ENCODE measurements around the gene KRTAP5-7. TPM values are rescaled to one million over a fixed set of nuclear protein-coding genes. Genes with fewer than 3 reads are reported as not detected.

KRTAP5-7 gene
- total RNA-seq, 2 donors from 2014 or later = not detected

DNA sequence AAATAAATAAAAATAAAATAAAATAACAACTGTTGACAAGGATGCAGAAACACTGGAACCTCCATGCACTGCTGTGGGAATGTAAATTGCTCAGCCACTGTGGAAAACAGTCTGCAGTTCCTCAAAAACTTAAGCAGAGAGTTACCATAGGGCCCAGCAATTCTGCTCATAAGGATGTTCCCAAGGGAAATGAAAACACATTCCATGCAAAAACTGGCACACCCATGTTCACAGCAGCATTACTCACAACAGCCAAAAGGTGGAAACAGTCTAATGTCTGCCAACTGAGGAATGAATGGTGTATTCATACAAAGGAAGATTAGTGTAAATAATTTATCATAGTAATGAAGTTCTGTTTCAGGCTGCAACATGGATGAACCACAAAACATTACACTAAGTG is 35.1 kb downstream of the KRTAP5-7 start:
- H3K27ac Mint-ChIP-seq = no peak overlapping the region
- Histone ChIP-seq H3K36me3 (ENCODE audit: control insufficient read depth, insufficient read depth, low read length) (no peaks in the 10 kb centered on the region), H3K27ac (ENCODE audit: low read depth, low read length) (no peak overlapping the region), H3K27me3 (ENCODE audit: control insufficient read depth, insufficient read depth, low read length, poor library complexity, severe bottlenecking) (no peaks in the 10 kb centered on the region), H3K9me3 (ENCODE audit: control insufficient read depth, low read length) (peaks cover 26% of the 10 kb centered on the region), H3K4me1 (ENCODE audit: control insufficient read depth, insufficient read depth, low read length) (no peaks in the 10 kb centered on the region), H3K4me3 (ENCODE audit: low read length) (no peak overlapping the region), H3K9ac (ENCODE audit: extremely low read depth, low read length, poor library complexity, severe bottlenecking) (no peak overlapping the region)
- H3K4me1 Mint-ChIP-seq = peaks cover 2% of the 10 kb centered on the region
- TF ChIP-seq, protein P1, sequence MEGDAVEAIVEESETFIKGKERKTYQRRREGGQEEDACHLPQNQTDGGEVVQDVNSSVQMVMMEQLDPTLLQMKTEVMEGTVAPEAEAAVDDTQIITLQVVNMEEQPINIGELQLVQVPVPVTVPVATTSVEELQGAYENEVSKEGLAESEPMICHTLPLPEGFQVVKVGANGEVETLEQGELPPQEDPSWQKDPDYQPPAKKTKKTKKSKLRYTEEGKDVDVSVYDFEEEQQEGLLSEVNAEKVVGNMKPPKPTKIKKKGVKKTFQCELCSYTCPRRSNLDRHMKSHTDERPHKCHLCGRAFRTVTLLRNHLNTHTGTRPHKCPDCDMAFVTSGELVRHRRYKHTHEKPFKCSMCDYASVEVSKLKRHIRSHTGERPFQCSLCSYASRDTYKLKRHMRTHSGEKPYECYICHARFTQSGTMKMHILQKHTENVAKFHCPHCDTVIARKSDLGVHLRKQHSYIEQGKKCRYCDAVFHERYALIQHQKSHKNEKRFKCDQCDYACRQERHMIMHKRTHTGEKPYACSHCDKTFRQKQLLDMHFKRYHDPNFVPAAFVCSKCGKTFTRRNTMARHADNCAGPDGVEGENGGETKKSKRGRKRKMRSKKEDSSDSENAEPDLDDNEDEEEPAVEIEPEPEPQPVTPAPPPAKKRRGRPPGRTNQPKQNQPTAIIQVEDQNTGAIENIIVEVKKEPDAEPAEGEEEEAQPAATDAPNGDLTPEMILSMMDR (conservative IDR thresholded peaks at IDR 0.05) = no peak
- no peak for DNase-seq
- H3K36me3 Mint-ChIP-seq (ENCODE audit: low read depth) = peaks cover 3% of the 10 kb centered on the region
- H3K4me3 Mint-ChIP-seq = no peak overlapping the region
- H3K27me3 Mint-ChIP-seq (ENCODE audit: insufficient read depth) = peaks cover 9% of the 10 kb centered on the region
- peaks cover 43% of the 10 kb centered on the region for H3K9me3 Mint-ChIP-seq

DNA sequence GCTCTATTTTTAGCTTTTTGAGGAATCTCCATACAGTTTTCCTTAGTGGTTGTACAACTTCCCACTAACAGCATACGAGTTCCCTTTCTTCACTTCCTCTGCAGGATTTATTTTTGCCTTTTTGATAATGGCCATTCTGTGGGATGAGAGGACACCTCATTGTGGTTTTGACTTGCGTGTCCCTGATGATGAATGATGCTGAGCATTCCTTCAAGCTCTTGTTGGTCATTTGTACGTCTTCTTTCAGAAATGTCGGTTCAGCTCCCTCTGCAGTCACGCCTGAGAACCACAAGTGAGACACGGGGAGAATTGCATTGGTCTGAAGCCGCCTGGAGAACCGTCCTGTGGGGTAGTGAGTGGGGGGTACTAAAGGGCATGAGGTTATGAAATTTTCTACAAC is 36.3 kb downstream of the KRTAP5-7 start:
- TF ChIP-seq, protein P1 (conservative IDR thresholded peaks at IDR 0.05) = peak; percentile 81
- H3K4me1 ChIP-seq (ENCODE audit: control insufficient read depth, insufficient read depth, low read length) = no peaks in the 10 kb centered on the region
- H3K4me3 ChIP-seq (ENCODE audit: low read length) = no peak overlapping the region
- no peak overlapping the region for H3K27ac ChIP-seq (ENCODE audit: low read depth, low read length)
- peaks cover 6% of the 10 kb centered on the region for H3K4me1 Mint-ChIP-seq
- peaks cover 18% of the 10 kb centered on the region for H3K9me3 ChIP-seq (ENCODE audit: control insufficient read depth, low read length)
- no peaks in the 10 kb centered on the region for H3K36me3 ChIP-seq (ENCODE audit: control insufficient read depth, insufficient read depth, low read length)
- no peaks in the 10 kb centered on the region for H3K36me3 Mint-ChIP-seq (ENCODE audit: low read depth)
- no peak overlapping the region for H3K27ac Mint-ChIP-seq
- H3K9me3 Mint-ChIP-seq = peaks cover 31% of the 10 kb centered on the region
- no peaks in the 10 kb centered on the region for H3K27me3 ChIP-seq (ENCODE audit: control insufficient read depth, insufficient read depth, low read length, poor library complexity, severe bottlenecking)
- WGBS, 2 experiments (ENCODE audit: insufficient coverage in 1 of 2, insufficient read length in 1 of 2) = 32 to 58% methylated on average over 7 to 8 of the region's 8 CpGs
- DNase-seq = peak; percentile 82
- H3K4me3 Mint-ChIP-seq = no peak overlapping the region
- H3K9ac ChIP-seq (ENCODE audit: extremely low read depth, low read length, poor library complexity, severe bottlenecking) = no peak overlapping the region
- peaks cover 9% of the 10 kb centered on the region for H3K27me3 Mint-ChIP-seq (ENCODE audit: insufficient read depth)

GRCh38 chr11:71564430-71564829 is 37.4 kb downstream of the KRTAP5-7 start:
- H3K9me3 Mint-ChIP-seq = peaks cover 22% of the 10 kb centered on the region
- H3K9me3 ChIP-seq (ENCODE audit: control insufficient read depth, low read length) = peaks cover 11% of the 10 kb centered on the region
- DNase-seq = no peak
- H3K4me3 ChIP-seq (ENCODE audit: low read length) = no peak overlapping the region
- 86 to 97% methylated on average over 1 to 3 of the region's 4 CpGs for WGBS, 2 experiments (ENCODE audit: insufficient coverage in 1 of 2, insufficient read length in 1 of 2)
- TF ChIP-seq, protein P1 (conservative IDR thresholded peaks at IDR 0.05) = no peak
- H3K36me3 ChIP-seq (ENCODE audit: control insufficient read depth, insufficient read depth, low read length) = no peaks in the 10 kb centered on the region
- H3K4me1 ChIP-seq (ENCODE audit: control insufficient read depth, insufficient read depth, low read length) = no peaks in the 10 kb centered on the region
- H3K27ac ChIP-seq (ENCODE audit: low read depth, low read length) = no peak overlapping the region
- no peak overlapping the region for H3K4me3 Mint-ChIP-seq
- no peaks in the 10 kb centered on the region for H3K27me3 ChIP-seq (ENCODE audit: control insufficient read depth, insufficient read depth, low read length, poor library complexity, severe bottlenecking)
- H3K4me1 Mint-ChIP-seq = peaks cover 9% of the 10 kb centered on the region
- peaks cover 14% of the 10 kb centered on the region for H3K27me3 Mint-ChIP-seq (ENCODE audit: insufficient read depth)
- H3K27ac Mint-ChIP-seq = no peak overlapping the region
- no peak overlapping the region for H3K9ac ChIP-seq (ENCODE audit: extremely low read depth, low read length, poor library complexity, severe bottlenecking)
- H3K36me3 Mint-ChIP-seq (ENCODE audit: low read depth) = no peaks in the 10 kb centered on the region
